Measurements from ENCODE around the gene CNOT11. TPM values are rescaled to one million over a fixed set of nuclear protein-coding genes. Genes with fewer than 3 reads are reported as not detected.

CNOT11 gene
- total RNA-seq, result 29.3 and 34.1 TPM in 2 replicates

GRCh38 chr2:101252408-101253012 lies at the start of gene CNOT11:
Gene CNOT11, plus strand, starts transcription at chr2:101252886. Its CDS starts 79 bp downstream, at chr2:101252965.

GRCh38 chr2:101308432-101309210 lies 55.9 kb downstream of the CNOT11 start, which contains the start of gene RNF149:
Gene RNF149, minus strand, starts transcription at chr2:101308701. Its CDS starts 113 bp downstream, at chr2:101308588.

Other genes starting within 250 kb of the CNOT11 start
- 4.4 and 5.2 TPM in 2 replicates for gene TBC1D8, start 101.5 kb upstream of the CNOT11 start, total RNA-seq
- 16.1 and 21.9 TPM in 2 replicates for gene RNF149, start 55.8 kb downstream of the CNOT11 start, total RNA-seq
- under 0.01 and 0.34 TPM in 2 replicates for gene CREG2, start 134.6 kb downstream of the CNOT11 start, total RNA-seq
- 2.9 and 4.2 TPM in 2 replicates for gene RFX8, start 222.2 kb downstream of the CNOT11 start, total RNA-seq

Measured in bronchus fibroblast of lung (primary cell).